HK-2 (cell line): ENCODE data around the gene F7.

ENCODE experiments used
- DNase-seq: peaks from one replicate; pipeline ENCODE4 v3.0.0-alpha.2; 2018; ENCODE audit not compliant: unreplicated experiment

F7 gene

GRCh38 chr13:113086991-113087922 lies 18.3 kb upstream of the F7 start:
- DNase-seq, result no peak

GRCh38 chr13:113087923-113088690 lies 17.5 kb upstream of the F7 start:
- DNase-seq, result no peak

GRCh38 chr13:113088691-113089020 lies 16.9 kb upstream of the F7 start:
- no peak for DNase-seq

- no peak for DNase-seq
Measured at GRCh38 chr13:113089693-113090414, 15.7 kb upstream of the F7 start.

DNA sequence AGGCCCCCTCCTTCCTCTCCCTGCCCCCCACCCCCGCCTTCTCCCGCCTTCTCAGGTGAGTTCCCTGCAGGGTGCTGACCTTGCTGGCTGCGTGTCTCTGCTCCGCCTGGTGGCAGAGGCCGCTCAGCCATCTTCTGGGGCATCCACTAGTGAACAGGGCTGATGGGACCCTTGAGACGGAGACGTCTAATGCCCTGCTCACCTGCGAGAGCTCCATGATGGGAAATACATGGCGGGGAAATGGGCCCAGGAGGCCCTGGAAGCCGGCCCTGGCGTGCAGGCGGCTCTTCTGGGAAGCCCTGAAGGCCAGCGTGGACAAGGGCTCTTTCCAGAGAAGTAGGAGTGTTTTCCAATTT lies 15.2 kb upstream of the F7 start:
- DNase-seq, result no peak

GRCh38 chr13:113090806-113091205 lies 14.8 kb upstream of the F7 start:
- DNase-seq, result no peak

GRCh38 chr13:113091211-113091771 lies 14.3 kb upstream of the F7 start:
- no peak for DNase-seq

GRCh38 chr13:113091891-113092775 lies 13.5 kb upstream of the F7 start:
- DNase-seq, result no peak

- no peak for DNase-seq
Measured at GRCh38 chr13:113092776-113093579, 12.6 kb upstream of the F7 start.

- DNase-seq, result no peak
Measured at GRCh38 chr13:113093580-113094409, 11.8 kb upstream of the F7 start.

DNA sequence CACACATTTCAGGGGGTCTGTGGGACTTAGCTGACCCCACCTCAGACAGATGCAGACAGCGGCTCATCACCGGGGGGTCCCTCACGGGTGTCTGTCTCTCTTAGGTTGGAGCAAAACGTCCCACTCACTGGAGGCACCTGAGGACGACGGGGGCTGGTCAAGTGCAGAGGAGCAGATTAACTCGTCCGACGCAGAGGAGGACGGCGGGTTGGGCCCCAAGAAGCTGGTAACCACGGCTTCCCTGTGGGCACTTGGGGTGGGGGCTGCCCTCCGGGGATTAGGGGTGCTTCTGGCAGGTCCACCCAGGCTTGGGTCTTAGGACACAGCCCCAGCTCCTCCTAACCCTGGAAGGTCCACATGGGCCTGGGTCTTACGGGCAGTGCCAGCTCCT lies 11.2 kb upstream of the F7 start:
- no peak for DNase-seq

GRCh38 chr13:113095146-113096051 lies 10.2 kb upstream of the F7 start:
- DNase-seq, result no peak

GRCh38 chr13:113096052-113096744 lies 9.4 kb upstream of the F7 start:
- no peak for DNase-seq

- DNase-seq, result no peak
Measured at GRCh38 chr13:113096745-113097305, 8.8 kb upstream of the F7 start.

GRCh38 chr13:113097651-113098050 lies 7.9 kb upstream of the F7 start:
- DNase-seq, result no peak

DNA sequence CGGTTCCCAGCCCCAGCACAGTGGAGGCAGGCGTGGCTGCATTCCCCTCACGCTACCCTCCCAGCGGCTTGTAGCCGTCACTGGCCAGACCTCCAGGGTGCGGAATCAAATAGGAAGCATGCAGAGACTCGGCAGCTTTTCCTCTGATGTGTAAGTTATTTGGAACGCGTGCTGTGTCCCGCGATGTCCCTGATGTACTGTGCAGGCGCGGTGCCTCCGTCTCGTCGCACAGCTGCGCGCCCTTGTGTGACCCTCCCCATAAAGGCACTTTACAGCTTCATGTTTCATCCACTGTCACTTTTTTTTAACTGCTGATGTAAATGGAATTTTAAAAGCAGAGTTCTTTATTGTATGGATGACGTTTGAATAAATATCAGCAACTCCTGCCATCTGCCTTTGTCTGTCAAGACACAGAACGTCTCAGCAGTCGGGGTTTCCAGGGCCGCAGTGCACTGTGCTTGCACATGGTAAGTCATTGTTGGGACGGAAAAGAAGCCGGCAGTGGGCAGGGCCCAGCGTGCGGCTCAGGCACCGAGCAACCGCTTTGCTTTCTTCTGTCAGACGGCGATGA lies 7.3 kb upstream of the F7 start:
- DNase-seq, result no peak

- DNase-seq, result no peak
Measured at GRCh38 chr13:113099142-113099541, 6.4 kb upstream of the F7 start.
